Breast epithelium (tissue), 4 donors: ENCODE data around the gene SKAP1. TPM values are rescaled to one million over a fixed set of nuclear protein-coding genes. Genes with fewer than 3 reads are reported as not detected.
"Not testable (repeated sequence)": the region's sequence is repeated elsewhere in the genome, so short reads cannot be mapped to it uniquely, and the experiment has no call there.

Experiments
- DNase-seq, 2 donors: peaks; one replicate each; pipeline ENCODE4 v3.0.0-alpha.2; 2019; ENCODE audit warnings: low spot score in 2 of 2
- H3K27ac ChIP-seq, 2 donors: fragments of 200-600 bp; sonication (generic) in 1 of 2; one replicate each; pipeline ENCODE4 v1.5.1; 2016 to 2019; ENCODE audit warnings: mild to moderate bottlenecking in 1 of 2
- H3K27me3 ChIP-seq, 2 donors: fragments of 200-600 bp; sonication (generic) in 1 of 2; one replicate each; pipeline versions ENCODE4 v1.5.1 to v1.6.0; 2017 to 2019; ENCODE audit warnings: control low read depth in 1 of 2, mild to moderate bottlenecking in 1 of 2
- H3K36me3 ChIP-seq: fragments of 200-600 bp; one replicate; pipeline ENCODE4 v1.5.1; 2019
- H3K4me1 ChIP-seq, 2 donors: fragments of 200-600 bp; sonication (generic); one replicate each; pipeline ENCODE4 v1.5.1; 2016 to 2019; ENCODE audit warnings: control low read depth in 1 of 2
- H3K4me3 ChIP-seq, 3 donors: fragments of 200-600 bp; sonication (generic); 1 replicate in 2 of 3; 2 replicates in 1 of 3; pipeline ENCODE4 v1.5.1; 2016 to 2019; ENCODE audit warnings: mild to moderate bottlenecking in 3 of 3, moderate library complexity in 2 of 3
- H3K9me3 ChIP-seq, 2 donors: fragments of 200-600 bp; sonication (generic) in 1 of 2; one replicate each; pipeline ENCODE4 v1.5.1; 2016 to 2019; ENCODE audit warnings: control low read depth in 1 of 2
- POLR2A ChIP-seq: fragments of 450-650 bp; IDR thresholded peaks from one replicate; pipeline ENCODE4 v1.6.1; 2016; ENCODE audit warnings: antibody characterized with exemption, mild to moderate bottlenecking, moderate library complexity
- POLR2AphosphoS5 ChIP-seq, 3 donors: sonication (generic); formaldehyde crosslinking; IDR thresholded peaks; one replicate each; pipeline ENCODE4 v1.6.1; 2017; ENCODE audit warnings: antibody characterized with exemption in 3 of 3
- intact Hi-C: fragments of 100-400 bp; cut with DNase I; formaldehyde crosslinking; loops from one replicate; pipeline ENCODE4 v1.15.1; 2023; ENCODE audit warnings: low total_unique reads
- total RNA-seq, 3 donors: library from RNA; depleted of rRNA; stranded (reverse); fragments of >200 nt; gene quantifications; one replicate each; pipeline ENCODE4 v1.1.0, GENCODE V29; 2016
- TF ChIP-seq, protein P1 (sequence below), 3 donors: fragments of 450-650 bp; IDR thresholded peaks; one replicate each; pipeline ENCODE4 v1.5.1; 2016 to 2017; ENCODE audit warnings: antibody characterized with exemption in 3 of 3, mild to moderate bottlenecking in 3 of 3, moderate library complexity in 3 of 3

Gene SKAP1
- total RNA-seq, 3 donors from 2014 or later, result 1.1 to 7.5 (median 5.9) TPM

DNA sequence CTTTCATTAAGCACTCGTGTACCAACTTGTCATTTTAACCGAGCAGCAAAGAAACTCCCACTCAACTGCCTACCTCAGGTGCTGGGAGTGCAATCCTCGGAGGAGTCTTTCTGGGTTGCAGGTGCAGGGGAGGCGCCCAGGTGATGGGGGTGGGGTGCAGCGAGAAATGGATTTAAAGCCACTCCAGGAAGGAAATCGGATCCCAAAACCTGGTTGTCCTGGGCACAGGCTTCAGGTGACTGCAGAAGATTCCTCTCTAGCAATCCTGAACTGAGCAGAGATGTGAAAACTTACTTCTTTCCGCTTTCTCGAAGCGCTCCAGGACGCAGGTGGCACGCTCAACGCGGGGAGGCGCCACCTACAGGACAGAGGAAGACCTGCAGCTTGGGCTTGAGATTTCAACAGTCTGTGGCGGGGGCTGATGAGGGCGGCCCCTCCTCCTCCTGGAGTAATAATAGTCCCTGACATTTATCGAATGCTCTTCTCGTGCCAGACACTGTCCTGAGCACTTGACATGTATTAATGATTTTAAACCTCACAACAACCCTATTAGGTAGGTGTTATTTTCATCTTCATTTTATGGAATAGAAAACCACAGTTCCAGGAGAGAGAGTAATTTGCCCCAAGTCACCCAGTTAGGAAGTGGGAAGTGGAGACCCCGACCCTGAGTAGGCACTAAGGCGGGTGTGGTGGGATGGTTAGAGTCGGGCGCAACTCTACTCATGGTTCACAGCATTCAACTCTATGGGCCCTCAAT lies 27.2 kb upstream of the SKAP1 start:
- DNase-seq, result peak; percentile 20 to 60
- peak overlapping the region in 2 of 3 donors; percentile 8 to 21 for H3K4me3 ChIP-seq

DNA sequence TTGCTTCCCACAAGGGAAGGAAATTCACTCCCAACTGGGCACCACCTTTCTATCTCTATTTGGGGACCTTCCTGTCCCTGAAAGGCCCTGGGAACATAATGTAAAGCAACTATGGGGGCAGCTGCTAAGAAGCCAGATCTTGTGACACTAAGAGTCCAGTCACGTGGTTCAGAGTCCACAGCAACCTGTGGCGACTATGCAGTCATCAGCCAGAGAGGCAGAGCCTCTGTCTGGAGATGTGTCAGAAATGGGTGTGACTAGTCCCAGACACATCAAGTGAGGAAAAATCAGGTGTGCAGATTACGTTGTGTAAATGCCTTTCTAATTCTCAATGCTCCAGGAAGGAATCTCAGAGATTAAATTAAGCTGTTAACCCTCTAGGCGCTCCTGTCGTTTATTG lies 26.6 kb upstream of the SKAP1 start:
- H3K4me1 ChIP-seq, result no peaks in the 10 kb centered on the region
- intact Hi-C loops, result no loop called here

More for the DNA sequence above, 27.2 kb upstream of the SKAP1 start:
- Histone ChIP-seq H3K4me1 (no peaks in the 10 kb centered on the region), H3K9me3 (peaks cover 7 to 8% of the 10 kb centered on the region in 2 donors), H3K27ac (no peak overlapping the region), H3K27me3 (peaks cover 0 to 17% of the 10 kb centered on the region in 2 donors), H3K36me3 (no peaks in the 10 kb centered on the region)
- intact Hi-C loops, result no loop called here
- TF ChIP-seq, protein P1, sequence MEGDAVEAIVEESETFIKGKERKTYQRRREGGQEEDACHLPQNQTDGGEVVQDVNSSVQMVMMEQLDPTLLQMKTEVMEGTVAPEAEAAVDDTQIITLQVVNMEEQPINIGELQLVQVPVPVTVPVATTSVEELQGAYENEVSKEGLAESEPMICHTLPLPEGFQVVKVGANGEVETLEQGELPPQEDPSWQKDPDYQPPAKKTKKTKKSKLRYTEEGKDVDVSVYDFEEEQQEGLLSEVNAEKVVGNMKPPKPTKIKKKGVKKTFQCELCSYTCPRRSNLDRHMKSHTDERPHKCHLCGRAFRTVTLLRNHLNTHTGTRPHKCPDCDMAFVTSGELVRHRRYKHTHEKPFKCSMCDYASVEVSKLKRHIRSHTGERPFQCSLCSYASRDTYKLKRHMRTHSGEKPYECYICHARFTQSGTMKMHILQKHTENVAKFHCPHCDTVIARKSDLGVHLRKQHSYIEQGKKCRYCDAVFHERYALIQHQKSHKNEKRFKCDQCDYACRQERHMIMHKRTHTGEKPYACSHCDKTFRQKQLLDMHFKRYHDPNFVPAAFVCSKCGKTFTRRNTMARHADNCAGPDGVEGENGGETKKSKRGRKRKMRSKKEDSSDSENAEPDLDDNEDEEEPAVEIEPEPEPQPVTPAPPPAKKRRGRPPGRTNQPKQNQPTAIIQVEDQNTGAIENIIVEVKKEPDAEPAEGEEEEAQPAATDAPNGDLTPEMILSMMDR (IDR thresholded peaks at IDR 0.05), result peak; percentile 52 to 79 (median 71)
- TF ChIP-seq POLR2AphosphoS5 (IDR thresholded peaks at IDR 0.05), result no peak
- TF ChIP-seq POLR2A, result no peak

DNA sequence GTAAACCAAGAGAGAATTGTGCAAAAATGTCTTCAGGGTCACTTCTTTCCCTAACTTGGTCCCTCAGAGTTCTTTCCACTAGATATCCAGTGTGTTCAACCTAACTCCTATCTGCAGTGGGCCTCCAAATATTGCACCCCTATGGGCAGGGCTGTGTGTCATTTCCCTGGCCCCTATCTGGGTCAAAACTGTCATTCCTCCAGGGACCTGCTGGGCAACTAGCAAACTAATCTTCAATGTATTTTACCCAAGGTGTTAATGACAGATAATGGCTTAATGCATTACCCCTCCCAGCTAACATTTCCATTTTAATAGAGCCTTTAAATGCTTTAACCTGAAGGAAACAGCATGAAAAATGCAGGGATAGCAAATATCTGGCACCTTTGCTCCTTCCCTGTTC lies 25.8 kb upstream of the SKAP1 start:
- peaks cover 0 to 17% of the 10 kb centered on the region in 2 donors for H3K27me3 ChIP-seq
- TF ChIP-seq POLR2AphosphoS5 (IDR thresholded peaks at IDR 0.05) (no peak), POLR2A (no peak)
- TF ChIP-seq, protein P1 (IDR thresholded peaks at IDR 0.05), result no peak
- DNase-seq, result no peak
- H3K36me3 ChIP-seq, result no peaks in the 10 kb centered on the region
- H3K27ac ChIP-seq, result no peak overlapping the region
- no peaks in the 10 kb centered on the region for H3K4me1 ChIP-seq
- H3K4me3 ChIP-seq, result no peak overlapping the region
- intact Hi-C loops, result no loop called here
- H3K9me3 ChIP-seq, result peaks cover 7 to 8% of the 10 kb centered on the region in 2 donors

More for the DNA sequence above, 26.6 kb upstream of the SKAP1 start:
- H3K27ac ChIP-seq, result no peak overlapping the region
- no peak overlapping the region for H3K4me3 ChIP-seq
- peaks cover 7 to 8% of the 10 kb centered on the region in 2 donors for H3K9me3 ChIP-seq
- TF ChIP-seq POLR2AphosphoS5 (IDR thresholded peaks at IDR 0.05) (no peak), POLR2A (no peak)
- TF ChIP-seq, protein P1 (IDR thresholded peaks at IDR 0.05), result no peak
- peaks cover 0 to 17% of the 10 kb centered on the region in 2 donors for H3K27me3 ChIP-seq
- DNase-seq, result no peak
- H3K36me3 ChIP-seq, result no peaks in the 10 kb centered on the region

DNA sequence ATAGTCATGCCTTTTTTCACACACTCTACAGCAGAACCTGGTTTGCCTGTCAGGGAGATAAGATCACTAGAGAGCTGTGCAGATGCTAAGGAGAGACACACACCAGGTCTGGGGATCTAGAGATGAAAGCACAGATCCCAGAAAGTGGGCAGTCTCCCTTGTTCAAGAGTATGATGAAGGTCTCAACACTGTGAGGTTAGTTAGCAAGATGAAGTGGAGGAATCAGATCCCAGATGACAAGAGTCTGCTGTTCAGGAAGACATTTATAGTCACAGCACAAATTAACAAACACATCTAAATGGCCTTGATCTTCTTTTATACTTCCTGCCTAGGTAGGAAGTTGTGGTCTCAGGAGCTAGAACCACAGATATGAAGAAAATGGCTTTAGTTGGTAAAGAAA lies 23.4 kb upstream of the SKAP1 start:
- intact Hi-C loops, result no loop called here
- no peak overlapping the region for H3K27ac ChIP-seq
- H3K4me1 ChIP-seq, result no peaks in the 10 kb centered on the region

DNA sequence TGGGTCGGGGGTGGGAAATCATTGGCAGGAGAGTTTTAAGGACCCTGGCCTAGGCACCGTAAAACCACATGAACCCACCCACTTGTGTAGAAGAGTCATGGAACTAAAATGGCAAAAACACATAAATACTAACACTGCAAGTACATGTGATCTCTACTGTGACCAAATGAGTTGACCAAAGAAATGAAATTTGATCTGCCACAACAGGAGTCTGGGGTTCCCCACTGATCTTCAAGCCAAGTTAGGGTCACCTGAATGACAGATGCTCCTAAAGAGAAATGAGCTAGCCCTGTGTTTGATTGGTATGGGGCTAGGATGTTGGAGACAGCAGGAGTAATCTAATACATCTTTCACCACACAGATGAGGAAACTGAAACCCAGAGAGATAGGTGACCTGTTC lies 21.5 kb upstream of the SKAP1 start:
- Histone ChIP-seq H3K4me3 (no peak overlapping the region), H3K27ac (no peak overlapping the region), H3K36me3 (no peaks in the 10 kb centered on the region), H3K9me3 (peaks cover 7 to 8% of the 10 kb centered on the region in 2 donors), H3K27me3 (peaks cover 0 to 5% of the 10 kb centered on the region in 2 donors), H3K4me1 (no peaks in the 10 kb centered on the region)
- DNase-seq, result no peak
- no peak for TF ChIP-seq POLR2A
- TF ChIP-seq POLR2AphosphoS5 (IDR thresholded peaks at IDR 0.05), result no peak
- TF ChIP-seq, protein P1 (IDR thresholded peaks at IDR 0.05), result no peak
- intact Hi-C loops, result no loop called here

More for the DNA sequence above, 23.4 kb upstream of the SKAP1 start:
- H3K9me3 ChIP-seq, result peaks cover 7 to 8% of the 10 kb centered on the region in 2 donors
- H3K36me3 ChIP-seq, result no peaks in the 10 kb centered on the region
- H3K27me3 ChIP-seq, result peaks cover 0 to 8% of the 10 kb centered on the region in 2 donors
- H3K4me3 ChIP-seq, result no peak overlapping the region
- TF ChIP-seq POLR2AphosphoS5 (IDR thresholded peaks at IDR 0.05) (no peak), POLR2A (no peak)
- TF ChIP-seq, protein P1 (IDR thresholded peaks at IDR 0.05), result no peak
- no peak for DNase-seq

DNA sequence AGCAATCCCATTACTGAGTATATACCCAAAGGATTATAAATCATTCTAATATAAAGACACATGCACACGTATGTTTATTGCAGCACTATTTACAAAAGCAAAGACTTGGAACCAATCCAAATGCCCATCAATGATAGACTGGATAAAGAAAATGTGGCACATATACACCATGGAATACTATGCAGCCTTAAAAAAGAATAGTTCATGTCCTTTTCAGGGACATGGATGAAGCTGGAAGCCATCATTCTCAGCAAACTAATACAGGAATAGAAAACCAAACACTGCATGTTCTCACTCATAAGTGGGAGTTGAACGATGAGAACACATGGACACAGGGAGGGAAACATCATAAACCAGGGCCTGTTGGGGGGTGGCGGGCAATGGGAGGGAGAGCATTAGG lies 19.3 kb upstream of the SKAP1 start:
- H3K9me3 ChIP-seq, H3K27ac ChIP-seq, H3K36me3 ChIP-seq, DNase-seq, H3K4me1 ChIP-seq, H3K4me3 ChIP-seq, H3K27me3 ChIP-seq: not testable (repeated sequence)
- intact Hi-C loops, result loop anchor here (10.0 kb wide), 1 partner anchor 55 kb away; no protein-coding TSS in a partner anchor
